ENCODE measurements around the gene SORCS2. TPM values are rescaled to one million over a fixed set of nuclear protein-coding genes. Genes with fewer than 3 reads are reported as not detected.

The SORCS2 gene
- total RNA-seq, 1 experiment from 2014 or later, result not detected

DNA sequence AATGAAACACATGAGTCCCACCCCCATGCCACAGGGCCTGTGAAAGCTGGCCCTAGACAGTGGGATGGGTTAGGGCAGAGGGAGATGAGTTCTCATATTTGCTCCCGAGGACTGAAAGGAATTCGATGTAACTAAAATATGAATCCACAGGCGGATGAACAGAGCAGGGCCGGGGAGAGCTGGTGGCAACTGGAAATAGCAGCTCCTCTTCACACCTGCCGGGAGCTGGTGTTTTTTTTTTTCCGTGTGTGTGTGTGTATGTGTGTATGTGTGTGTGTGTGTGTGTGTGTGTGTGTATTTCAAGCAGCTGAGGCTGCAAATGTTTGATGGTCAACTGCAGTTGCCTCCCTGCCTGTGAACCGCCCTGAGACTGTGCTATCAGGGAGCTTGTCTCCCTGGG lies 357.5 kb downstream of the SORCS2 start:
- BruUV-seq (replicated peaks), result no TSS peak
- H3K9me3 Mint-ChIP-seq (ENCODE audit: unreplicated experiment), result peaks cover 22% of the 10 kb centered on the region
- peaks cover 6% of the 10 kb centered on the region for H3K36me3 Mint-ChIP-seq (ENCODE audit: insufficient read depth, unreplicated experiment)
- CTCF ChIA-PET, result no interaction called here
- POLR2A ChIA-PET, result no interaction called here
- intact Hi-C loops (cut with micrococcal nuclease), result no loop called here
- TF ChIP-seq, protein P1, sequence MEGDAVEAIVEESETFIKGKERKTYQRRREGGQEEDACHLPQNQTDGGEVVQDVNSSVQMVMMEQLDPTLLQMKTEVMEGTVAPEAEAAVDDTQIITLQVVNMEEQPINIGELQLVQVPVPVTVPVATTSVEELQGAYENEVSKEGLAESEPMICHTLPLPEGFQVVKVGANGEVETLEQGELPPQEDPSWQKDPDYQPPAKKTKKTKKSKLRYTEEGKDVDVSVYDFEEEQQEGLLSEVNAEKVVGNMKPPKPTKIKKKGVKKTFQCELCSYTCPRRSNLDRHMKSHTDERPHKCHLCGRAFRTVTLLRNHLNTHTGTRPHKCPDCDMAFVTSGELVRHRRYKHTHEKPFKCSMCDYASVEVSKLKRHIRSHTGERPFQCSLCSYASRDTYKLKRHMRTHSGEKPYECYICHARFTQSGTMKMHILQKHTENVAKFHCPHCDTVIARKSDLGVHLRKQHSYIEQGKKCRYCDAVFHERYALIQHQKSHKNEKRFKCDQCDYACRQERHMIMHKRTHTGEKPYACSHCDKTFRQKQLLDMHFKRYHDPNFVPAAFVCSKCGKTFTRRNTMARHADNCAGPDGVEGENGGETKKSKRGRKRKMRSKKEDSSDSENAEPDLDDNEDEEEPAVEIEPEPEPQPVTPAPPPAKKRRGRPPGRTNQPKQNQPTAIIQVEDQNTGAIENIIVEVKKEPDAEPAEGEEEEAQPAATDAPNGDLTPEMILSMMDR (IDR thresholded peaks at IDR 0.05; ENCODE audit: unreplicated experiment), result no peak
- H3K4me3 Mint-ChIP-seq (ENCODE audit: unreplicated experiment), result no peak overlapping the region
- DNase-seq (ENCODE audit: unreplicated experiment), result no peak
- H3K27me3 Mint-ChIP-seq (ENCODE audit: insufficient read depth, unreplicated experiment), result no peaks in the 10 kb centered on the region
- H3K4me1 Mint-ChIP-seq (ENCODE audit: insufficient read depth, unreplicated experiment), result peaks cover 14% of the 10 kb centered on the region
- no peak overlapping the region for H3K27ac Mint-ChIP-seq (ENCODE audit: low read depth, unreplicated experiment)

DNA sequence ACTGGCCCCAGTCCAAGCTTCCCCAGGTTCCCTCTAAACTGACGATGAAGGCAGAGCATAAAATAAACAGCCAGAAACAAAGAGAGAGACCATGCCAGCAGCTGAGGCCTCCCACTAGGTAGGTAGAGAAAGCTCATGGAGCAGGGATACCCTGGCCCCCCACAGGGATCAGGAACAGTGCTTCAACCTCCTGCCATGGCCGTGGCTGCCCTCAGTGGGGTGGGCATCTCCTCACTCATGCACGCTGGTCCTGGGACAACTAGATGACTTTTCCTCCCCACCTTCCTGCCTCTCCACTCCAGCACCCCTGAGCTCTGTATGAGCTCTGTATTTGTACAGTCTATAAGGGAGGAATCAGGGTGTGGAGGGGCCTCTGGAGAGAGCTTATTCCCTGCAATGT lies 360.1 kb downstream of the SORCS2 start:
- DNase-seq (ENCODE audit: unreplicated experiment), result no peak
- ChIA-PET CTCF (interaction anchor here (1.6 kb wide), 1 partner anchor 168 kb away, joined by 6 read pairs; no protein-coding TSS in a partner anchor), POLR2A (no interaction called here)
- no peak overlapping the region for H3K4me3 Mint-ChIP-seq (ENCODE audit: unreplicated experiment)
- H3K36me3 Mint-ChIP-seq (ENCODE audit: insufficient read depth, unreplicated experiment), result peaks cover 6% of the 10 kb centered on the region
- H3K27me3 Mint-ChIP-seq (ENCODE audit: insufficient read depth, unreplicated experiment), result no peaks in the 10 kb centered on the region
- no TSS peak for BruUV-seq (replicated peaks)
- H3K27ac Mint-ChIP-seq (ENCODE audit: low read depth, unreplicated experiment), result no peak overlapping the region
- H3K9me3 Mint-ChIP-seq (ENCODE audit: unreplicated experiment), result peaks cover 22% of the 10 kb centered on the region
- peaks cover 12% of the 10 kb centered on the region for H3K4me1 Mint-ChIP-seq (ENCODE audit: insufficient read depth, unreplicated experiment)
- TF ChIP-seq, protein P1 (IDR thresholded peaks at IDR 0.05; ENCODE audit: unreplicated experiment), result no peak
- intact Hi-C loops (cut with micrococcal nuclease), result no loop called here

DNA sequence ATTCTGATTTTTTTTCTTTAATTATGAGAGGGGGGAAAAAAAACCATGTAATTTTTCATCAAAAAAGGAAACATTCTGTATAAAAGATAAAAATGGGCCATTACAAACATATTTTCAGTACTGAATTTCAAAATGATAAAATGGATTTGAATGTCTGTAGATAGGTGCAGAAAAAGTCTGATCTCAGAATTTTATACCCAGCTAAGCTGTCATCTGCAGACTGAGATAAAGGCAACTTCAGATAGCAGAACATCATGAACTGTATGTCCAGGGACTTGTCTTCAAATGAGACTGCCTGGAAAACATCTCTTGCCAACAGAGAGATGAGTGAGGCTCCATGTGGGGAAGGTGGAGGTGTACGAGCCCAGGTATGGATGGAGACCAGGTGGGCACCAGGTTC lies 360.9 kb downstream of the SORCS2 start:
- Mint-ChIP-seq H3K4me3 (ENCODE audit: unreplicated experiment) (no peak overlapping the region), H3K9me3 (ENCODE audit: unreplicated experiment) (peaks cover 22% of the 10 kb centered on the region), H3K27ac (ENCODE audit: low read depth, unreplicated experiment) (no peak overlapping the region), H3K27me3 (ENCODE audit: insufficient read depth, unreplicated experiment) (no peaks in the 10 kb centered on the region), H3K36me3 (ENCODE audit: insufficient read depth, unreplicated experiment) (peaks cover 6% of the 10 kb centered on the region), H3K4me1 (ENCODE audit: insufficient read depth, unreplicated experiment) (peaks cover 12% of the 10 kb centered on the region)
- intact Hi-C loops (cut with micrococcal nuclease), result no loop called here
- ChIA-PET POLR2A (no interaction called here), CTCF (no interaction called here)
- TF ChIP-seq, protein P1 (IDR thresholded peaks at IDR 0.05; ENCODE audit: unreplicated experiment), result no peak
- no TSS peak for BruUV-seq (replicated peaks)
- DNase-seq (ENCODE audit: unreplicated experiment), result no peak

DNA sequence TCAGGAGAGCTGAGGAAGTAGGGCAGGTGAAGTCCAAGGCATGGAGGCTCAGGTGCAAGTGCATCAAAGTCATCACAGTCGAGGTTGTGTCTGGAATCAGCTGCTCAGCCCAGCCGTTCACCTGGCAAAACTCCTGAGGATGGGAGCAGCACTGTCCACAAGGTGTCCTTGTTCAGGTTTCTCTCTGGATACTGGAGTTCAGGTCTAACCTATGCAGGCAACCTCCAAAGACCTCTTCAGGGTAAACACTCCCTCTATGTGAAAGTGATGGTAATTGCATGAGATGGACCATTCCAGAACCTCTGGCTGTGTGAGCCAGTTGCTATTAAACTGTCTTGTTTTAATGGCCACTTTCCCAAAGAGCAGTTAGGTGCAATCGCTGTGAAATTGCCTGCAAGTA lies 362.6 kb downstream of the SORCS2 start:
- Mint-ChIP-seq H3K4me3 (ENCODE audit: unreplicated experiment) (no peak overlapping the region), H3K27ac (ENCODE audit: low read depth, unreplicated experiment) (no peak overlapping the region), H3K36me3 (ENCODE audit: insufficient read depth, unreplicated experiment) (peaks cover 6% of the 10 kb centered on the region), H3K9me3 (ENCODE audit: unreplicated experiment) (peaks cover 22% of the 10 kb centered on the region), H3K4me1 (ENCODE audit: insufficient read depth, unreplicated experiment) (peaks cover 12% of the 10 kb centered on the region), H3K27me3 (ENCODE audit: insufficient read depth, unreplicated experiment) (no peaks in the 10 kb centered on the region)
- intact Hi-C loops (cut with micrococcal nuclease), result no loop called here
- TF ChIP-seq, protein P1 (IDR thresholded peaks at IDR 0.05; ENCODE audit: unreplicated experiment), result peak; percentile 14
- BruUV-seq (replicated peaks), result no TSS peak
- DNase-seq (ENCODE audit: unreplicated experiment), result no peak
- POLR2A ChIA-PET, result no interaction called here
- CTCF ChIA-PET, result no interaction called here

All from MCF 10A (cell line).